HepG2 (cell line): ENCODE data around the gene EEF1A1. TPM values are rescaled to one million over a fixed set of nuclear protein-coding genes. Genes with fewer than 3 reads are reported as not detected.

Experiments used
- ATAC-seq: fragments of 200-7000 bp; cut with Tn5 transposase; 3 replicates; pipeline ENCODE4 v1.9.1; 2020; ENCODE audit warnings: mild to moderate bottlenecking, moderate library complexity
- BruUV-seq: library from RNA; stranded (reverse); fragments of 400-500 nt; replicated peaks from 2 replicates; lab custom pipeline; 2021; lab: Mats Ljungman, UMichigan
- CTCF ChIA-PET: fragments of 300-600 bp; formaldehyde crosslinking; extraction: SDS; loops from one replicate; lab custom pipeline; 2021; ENCODE audit warnings: low total read pairs, inconsistent platforms, low intra/inter-chr PET ratio; lab: Yijun Ruan, JAX
- POLR2A ChIA-PET: fragments of 350-600 bp; sonication (Branson Sonifier 250); formaldehyde crosslinking; loops from one replicate; lab custom pipeline; 2020; ENCODE audit warnings: antibody characterized with exemption, inconsistent platforms; lab: Yijun Ruan, JAX
- DNase-seq: peaks from one replicate; pipeline ENCODE4 v3.0.0-alpha.2; 2015; ENCODE audit warnings: low spot score
- FAIRE-seq: peaks from 3 replicates; lab custom pipeline; 2011; peaks lifted over from hg19 to GRCh38; lab: Jason Lieb, UNC
- H2AFZ ChIP-seq: one replicate; pipeline ENCODE4 v1.6.1; 2011; ENCODE audit warnings: low read length, inconsistent platforms
- H3K27ac ChIP-seq: fragments of 300-600 bp; 3 replicates; pipeline ENCODE4 v1.8.0; 2011; ENCODE audit warnings: mixed run types, mild to moderate bottlenecking, mixed read lengths, low read length, inconsistent platforms; ENCODE audit not compliant: insufficient read depth; ENCODE audit errors: extremely low read length
- H3K27me3 ChIP-seq, 2 experiments: fragments of 200-600 bp in 1 of 2; 2 replicates in 1 of 2; 3 replicates in 1 of 2; pipeline versions ENCODE4 v1.6.0 to v1.8.0; 2011; ENCODE audit warnings: low read length in 2 of 2, mild to moderate bottlenecking in 2 of 2, moderate library complexity in 2 of 2, inconsistent platforms in 1 of 2; ENCODE audit not compliant: insufficient read depth in 2 of 2, control insufficient read depth in 1 of 2
- H3K36me3 ChIP-seq, 2 experiments: fragments of 200-600 bp in 1 of 2; replicated peaks in 1 of 2; 2 replicates in 1 of 2; 3 replicates in 1 of 2; pipeline versions ENCODE4 v1.5.1 to v1.8.0; 2011; ENCODE audit warnings: low read length in 2 of 2, inconsistent platforms in 1 of 2; ENCODE audit not compliant: insufficient read depth in 2 of 2, control insufficient read depth in 1 of 2
- H3K4me1 ChIP-seq: 2 replicates; pipeline ENCODE4 v1.5.1; 2012; ENCODE audit warnings: low read length, inconsistent platforms; ENCODE audit not compliant: insufficient read depth
- H3K4me2 ChIP-seq: 2 replicates; pipeline ENCODE4 v1.6.0; 2011; ENCODE audit warnings: low read depth, low read length, inconsistent platforms
- H3K4me3 ChIP-seq, 3 experiments: fragments of 200-600 bp in 1 of 3; sonication (generic), shearing (Covaris generic) in 1 of 3; replicated peaks in 1 of 3; 2 replicates each; pipeline ENCODE4 v1.5.1; 2011 to 2016; ENCODE audit warnings: low read length in 3 of 3, inconsistent platforms in 2 of 3, low read depth in 2 of 3, mild to moderate bottlenecking in 2 of 3, control low read depth in 1 of 3, mixed read lengths in 1 of 3; ENCODE audit not compliant: insufficient read depth in 1 of 3
- H3K79me2 ChIP-seq: one replicate; pipeline ENCODE4 v1.6.1; 2011; ENCODE audit warnings: low read length, inconsistent platforms; ENCODE audit not compliant: insufficient read depth
- H3K9ac ChIP-seq: 2 replicates; pipeline ENCODE4 v1.6.0; 2011; ENCODE audit warnings: mild to moderate bottlenecking, low read depth, low read length, inconsistent platforms; ENCODE audit not compliant: insufficient read depth
- H3K9me3 ChIP-seq: 2 replicates; pipeline ENCODE4 v1.5.1; 2012; ENCODE audit warnings: mild to moderate bottlenecking, low read length
- H4K20me1 ChIP-seq: 2 replicates; pipeline ENCODE4 v1.6.0; 2011; ENCODE audit warnings: inconsistent platforms, mild to moderate bottlenecking, low read length, moderate library complexity; ENCODE audit not compliant: insufficient read depth
- ATF6 ChIP-seq: sonication (generic); formaldehyde crosslinking; conservative IDR thresholded peaks from 2 replicates; pipeline ENCODE4 v1.4.0; 2020; ENCODE audit warnings: missing genetic modification reagents
- CC2D1A ChIP-seq: sonication (generic); formaldehyde crosslinking; IDR thresholded peaks from 2 replicates; pipeline ENCODE4 v1.8.1; 2023; ENCODE audit warnings: mild to moderate bottlenecking, missing genetic modification reagents
- CENPT ChIP-seq: sonication (generic); formaldehyde crosslinking; IDR thresholded peaks from 2 replicates; pipeline ENCODE4 v1.8.0; 2022; ENCODE audit warnings: low read depth, mild to moderate bottlenecking, moderate library complexity, missing genetic modification reagents
- DZIP1 ChIP-seq: sonication (generic); formaldehyde crosslinking; IDR thresholded peaks from 2 replicates; pipeline ENCODE4 v1.5.0; 2020; ENCODE audit warnings: mild to moderate bottlenecking, missing genetic modification reagents
- HNF4A ChIP-seq: sonication (generic); formaldehyde crosslinking; IDR thresholded peaks from 2 replicates; pipeline ENCODE4 v1.4.0; 2020; ENCODE audit warnings: missing genetic modification reagents
- SP4 ChIP-seq: sonication (generic); formaldehyde crosslinking; IDR thresholded peaks from 2 replicates; pipeline ENCODE4 v1.8.1; 2023; ENCODE audit warnings: mild to moderate bottlenecking, missing genetic modification reagents
- ZNF121 ChIP-seq: sonication (generic); formaldehyde crosslinking; IDR thresholded peaks from 2 replicates; pipeline ENCODE4 v1.5.0; 2020; ENCODE audit warnings: mild to moderate bottlenecking, missing genetic modification reagents
- WGBS: methylation state at CpG from one replicate; pipeline ENCODE4 v1.1.6; 2017; ENCODE audit warnings: low lambda C conversion rate; 5-methylcytosine and 5-hydroxymethylcytosine counted together
- in situ Hi-C: cut with HindIII; loops from 2 replicates; pipeline ENCODE4 v1.10.0; 2017; ENCODE audit warnings: low pct_unique_long_range_greater_than_20kb; ENCODE audit not compliant: extremely low pct_ligation_motif_present
- intact Hi-C: fragments of 100-400 bp; cut with micrococcal nuclease; formaldehyde crosslinking; loops from one replicate; pipeline ENCODE4 v1.10.0; 2022; ENCODE audit not compliant: unreplicated experiment
- polyA plus RNA-seq, 8 experiments: library from polyadenylated mRNA; depleted of rRNA in 3 of 8; stranded (reverse) in 7 of 8; unstranded in 1 of 8; fragments of >200 nt; fragmentation: Illumina TruSeq in 4 of 8; extraction: Trizol in 4 of 8; gene quantifications; 2 replicates each; pipeline versions ENCODE4 v1.2.1 to v1.2.3, GENCODE V29; 2011 to 2016; ENCODE audit warnings: low read depth in 4 of 8, missing spikeins in 1 of 8, mixed read lengths in 1 of 8; ENCODE audit not compliant: insufficient read depth in 1 of 8
- total RNA-seq, 5 experiments: library from RNA; depleted of rRNA; stranded (reverse); fragments of >200 nt; fragmentation: Illumina TruSeq; extraction: Trizol; gene quantifications; 2 replicates each; pipeline ENCODE4 v1.2.3, GENCODE V29; 2016; ENCODE audit warnings: low read depth in 1 of 5

EEF1A1 gene
- total and polyA plus RNA-seq, 2 of the 13 experiments (the other 11 are each of a cell fraction or from before 2014, with no cell fraction given): 13,726 to 17,172 TPM

GRCh38 chr6:73538116-73538779 is 17.4 kb upstream of the EEF1A1 start:
- H3K36me3 ChIP-seq: no peaks in the 10 kb centered on the region
- H3K79me2 ChIP-seq: no peaks in the 10 kb centered on the region
- in situ Hi-C loops: no loop called here
- H3K9ac ChIP-seq: no peak overlapping the region
- POLR2A ChIA-PET: no interaction called here
- intact Hi-C loops: no loop called here
- H3K4me2 ChIP-seq: no peak overlapping the region
- DNase-seq (no peak), FAIRE-seq (no peak), ATAC-seq (no peak)
- no peak overlapping the region for H3K27ac ChIP-seq
- H3K4me3 ChIP-seq: no peak overlapping the region
- BruUV-seq: no TSS peak
- H2AFZ ChIP-seq: no peak overlapping the region
- TF ChIP-seq DZIP1 (no peak), HNF4A (CRISPR knock-in tag) (no peak), CC2D1A (CRISPR knock-in tag) (no peak), ATF6 (CRISPR knock-in tag) (no peak), SP4 (CRISPR knock-in tag) (no peak), CENPT (CRISPR knock-in tag) (no peak), ZNF121 (CRISPR knock-in tag) (peak; percentile 58; the same call in 1 of the 2 replicates)
- WGBS: 81% methylated on average over 9 of the region's 10 CpGs
- CTCF ChIA-PET: no interaction called here
- H4K20me1 ChIP-seq: no peaks in the 10 kb centered on the region
- peaks cover 20% of the 10 kb centered on the region for H3K4me1 ChIP-seq
- H3K27me3 ChIP-seq: no peaks in the 10 kb centered on the region
- H3K9me3 ChIP-seq: no peaks in the 10 kb centered on the region
